Measurements from ENCODE around the gene C4orf50.
"Not testable (repeated sequence)": the region's sequence is repeated elsewhere in the genome, so short reads cannot be mapped to it uniquely, and the experiment has no call there.

The C4orf50 gene

DNA sequence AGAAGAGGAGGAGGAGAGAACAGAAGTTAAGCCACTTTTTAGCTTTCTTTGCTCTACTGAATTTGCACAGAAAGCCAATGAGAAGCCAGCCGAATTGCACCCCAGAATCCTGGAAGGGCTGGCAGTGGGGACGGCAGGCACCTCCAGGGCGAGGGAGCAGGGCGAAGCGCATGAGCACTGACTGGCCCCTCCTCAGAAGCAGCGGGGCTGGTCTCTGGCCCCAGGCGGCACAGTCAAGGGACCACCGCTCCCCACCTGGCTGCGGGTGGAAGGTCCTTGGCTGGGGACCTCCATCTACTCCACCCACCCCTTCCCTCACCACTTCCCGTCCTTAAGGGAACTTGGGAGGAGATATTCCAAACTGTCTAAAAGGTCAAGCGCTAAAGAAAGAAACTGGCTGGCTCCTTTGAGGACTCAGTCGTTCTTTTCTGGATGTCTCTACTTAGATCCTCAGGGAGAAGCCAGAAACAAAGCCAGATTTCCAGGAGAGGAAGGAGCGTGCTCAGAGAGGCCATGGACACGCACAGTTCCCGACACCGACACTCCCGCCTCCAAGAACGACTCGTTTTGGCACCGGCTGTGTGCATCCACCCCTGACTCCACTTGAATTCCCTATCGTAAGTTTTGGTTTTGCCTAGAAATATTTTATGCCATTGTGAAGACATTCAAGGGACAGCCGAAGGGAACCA, 65.8 kb downstream of the C4orf50 start:
- H3K4me3 ChIP-seq (ENCODE audit: low read length) = no peak overlapping the region
- TF ChIP-seq, protein P1, sequence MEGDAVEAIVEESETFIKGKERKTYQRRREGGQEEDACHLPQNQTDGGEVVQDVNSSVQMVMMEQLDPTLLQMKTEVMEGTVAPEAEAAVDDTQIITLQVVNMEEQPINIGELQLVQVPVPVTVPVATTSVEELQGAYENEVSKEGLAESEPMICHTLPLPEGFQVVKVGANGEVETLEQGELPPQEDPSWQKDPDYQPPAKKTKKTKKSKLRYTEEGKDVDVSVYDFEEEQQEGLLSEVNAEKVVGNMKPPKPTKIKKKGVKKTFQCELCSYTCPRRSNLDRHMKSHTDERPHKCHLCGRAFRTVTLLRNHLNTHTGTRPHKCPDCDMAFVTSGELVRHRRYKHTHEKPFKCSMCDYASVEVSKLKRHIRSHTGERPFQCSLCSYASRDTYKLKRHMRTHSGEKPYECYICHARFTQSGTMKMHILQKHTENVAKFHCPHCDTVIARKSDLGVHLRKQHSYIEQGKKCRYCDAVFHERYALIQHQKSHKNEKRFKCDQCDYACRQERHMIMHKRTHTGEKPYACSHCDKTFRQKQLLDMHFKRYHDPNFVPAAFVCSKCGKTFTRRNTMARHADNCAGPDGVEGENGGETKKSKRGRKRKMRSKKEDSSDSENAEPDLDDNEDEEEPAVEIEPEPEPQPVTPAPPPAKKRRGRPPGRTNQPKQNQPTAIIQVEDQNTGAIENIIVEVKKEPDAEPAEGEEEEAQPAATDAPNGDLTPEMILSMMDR (conservative IDR thresholded peaks at IDR 0.05; ENCODE audit: low read depth, low read length) = no peak
- no peak for DNase-seq (ENCODE audit: low read depth)

DNA sequence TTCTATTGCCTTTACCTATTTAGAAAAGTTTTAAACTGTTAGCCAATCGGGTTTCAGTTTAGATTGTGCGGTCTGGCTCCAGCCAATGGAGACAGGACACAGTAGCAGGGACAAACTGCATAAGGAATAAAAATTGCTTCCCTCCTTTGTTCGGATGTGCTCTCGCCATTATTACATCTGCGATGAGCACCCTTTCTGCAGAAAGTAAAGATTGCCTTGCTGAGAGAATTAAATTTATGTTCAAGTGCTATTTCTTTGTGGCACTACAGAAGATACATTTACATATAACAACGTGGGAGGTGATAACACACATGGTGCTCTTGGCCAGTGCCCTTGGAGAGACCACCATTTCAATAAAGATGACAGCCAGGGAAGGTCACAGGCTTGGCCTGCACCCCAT, 71.6 kb downstream of the C4orf50 start:
- DNase-seq (ENCODE audit: low read depth); H3K4me3 ChIP-seq (ENCODE audit: low read length): not testable (repeated sequence)

DNA sequence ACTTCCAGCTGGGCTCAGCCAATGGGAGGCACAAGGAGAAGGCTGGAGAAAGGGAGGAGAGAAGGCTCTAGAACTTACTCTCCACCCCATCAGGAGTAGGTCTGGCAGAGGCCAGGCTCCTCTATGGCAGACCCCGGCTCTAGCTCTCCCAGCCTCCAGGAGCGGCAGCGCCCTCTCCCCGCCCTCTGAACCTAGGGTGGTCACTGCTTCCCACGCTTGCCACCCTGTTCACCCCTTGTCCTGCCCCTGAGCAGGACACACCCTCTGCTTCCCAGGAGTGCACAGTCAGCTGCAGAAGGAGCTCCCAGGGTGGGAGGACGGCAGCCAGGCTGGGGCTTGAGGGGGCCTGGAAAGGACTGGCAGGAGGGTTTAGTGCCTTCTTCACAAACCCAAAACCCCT, 72.3 kb downstream of the C4orf50 start:
- DNase-seq (ENCODE audit: low read depth) = no peak
- H3K4me3 ChIP-seq (ENCODE audit: low read length) = no peak overlapping the region
- TF ChIP-seq, protein P1 (conservative IDR thresholded peaks at IDR 0.05; ENCODE audit: low read depth, low read length) = no peak

DNA sequence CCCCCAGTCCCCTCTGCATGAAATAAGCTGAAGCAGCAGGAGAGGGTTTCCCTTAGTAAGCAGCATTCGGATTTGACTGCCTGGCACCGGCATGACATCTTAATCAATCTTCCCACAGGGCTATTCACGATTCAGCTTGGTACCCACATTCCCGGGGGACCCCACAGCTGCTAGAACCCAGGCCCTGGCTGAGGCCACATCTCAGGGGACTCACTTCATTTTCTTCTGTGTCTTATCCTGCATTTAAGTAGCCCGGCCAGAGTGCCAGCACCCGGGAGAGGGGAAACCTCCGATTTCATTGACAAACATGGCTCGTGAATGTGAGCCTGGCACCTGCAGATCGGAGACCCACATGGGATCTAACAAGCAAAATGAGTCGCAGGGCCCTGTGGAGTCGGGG, 73.1 kb downstream of the C4orf50 start:
- TF ChIP-seq, protein P1 (conservative IDR thresholded peaks at IDR 0.05; ENCODE audit: low read depth, low read length) = no peak
- no peak overlapping the region for H3K4me3 ChIP-seq (ENCODE audit: low read length)
- DNase-seq (ENCODE audit: low read depth) = no peak

DNA sequence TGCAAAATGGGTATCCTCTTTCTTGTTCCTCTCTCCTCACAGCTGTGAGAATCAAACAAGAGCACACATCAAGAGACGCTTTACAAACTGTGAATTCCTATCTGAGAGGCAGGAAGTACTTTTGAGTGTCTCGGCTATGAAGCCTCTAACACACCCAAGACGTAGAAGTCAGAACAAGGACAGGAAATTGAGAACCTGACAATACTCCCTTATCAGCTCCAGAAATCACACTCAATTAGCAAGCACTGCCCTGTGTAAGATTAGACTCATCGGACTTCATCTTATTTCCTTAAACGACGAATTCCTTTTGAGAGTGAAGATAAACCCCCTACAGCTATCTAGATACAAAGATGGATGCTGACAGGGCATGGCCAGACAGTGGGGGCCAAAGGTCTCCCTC, 74.7 kb downstream of the C4orf50 start:
- no peak overlapping the region for H3K4me3 ChIP-seq (ENCODE audit: low read length)
- DNase-seq (ENCODE audit: low read depth) = no peak
- TF ChIP-seq, protein P1 (conservative IDR thresholded peaks at IDR 0.05; ENCODE audit: low read depth, low read length) = no peak

DNA sequence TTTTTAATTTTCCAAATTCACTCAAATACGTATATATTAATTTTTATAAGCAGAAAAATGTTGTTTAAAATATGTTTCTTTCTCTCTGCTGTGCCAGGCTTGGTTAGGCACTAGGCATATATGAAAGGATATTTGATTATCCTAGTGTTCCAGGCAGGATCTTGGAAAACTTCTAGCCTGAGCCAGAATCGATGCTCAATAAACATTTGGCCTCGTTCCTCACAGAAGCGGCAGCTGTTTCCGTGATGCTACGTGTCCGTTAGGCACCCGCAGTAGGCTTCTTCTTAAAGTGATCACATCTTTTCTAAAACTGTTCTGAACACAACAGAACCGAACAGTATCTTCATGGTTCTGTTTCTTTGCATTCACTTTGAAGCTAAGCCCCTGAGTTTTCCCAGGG, 75.3 kb downstream of the C4orf50 start:
- TF ChIP-seq, protein P1 (conservative IDR thresholded peaks at IDR 0.05; ENCODE audit: low read depth, low read length) = no peak
- H3K4me3 ChIP-seq (ENCODE audit: low read length) = no peak overlapping the region
- no peak for DNase-seq (ENCODE audit: low read depth)

DNA sequence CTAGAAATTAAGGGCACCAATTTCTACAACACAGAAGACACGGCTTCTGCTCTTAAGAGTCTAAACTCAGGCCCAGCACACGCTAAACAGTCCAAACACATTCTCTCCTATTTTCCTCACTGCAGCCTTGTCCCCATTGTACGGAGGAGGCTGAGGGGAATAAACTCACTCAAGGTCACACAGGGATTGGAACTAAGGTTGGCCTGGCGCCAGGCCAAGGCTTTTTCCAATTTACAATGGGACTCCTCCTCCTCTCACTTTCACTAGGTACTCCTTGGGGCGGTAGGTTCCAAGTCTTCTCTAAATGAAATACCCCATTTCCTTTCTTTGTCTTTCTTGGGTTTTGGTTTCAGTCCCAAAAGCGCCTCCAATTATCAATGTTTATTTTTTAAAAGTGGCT, 76.6 kb downstream of the C4orf50 start:
- no peak overlapping the region for H3K4me3 ChIP-seq (ENCODE audit: low read length)
- TF ChIP-seq, protein P1 (conservative IDR thresholded peaks at IDR 0.05; ENCODE audit: low read depth, low read length) = no peak
- no peak for DNase-seq (ENCODE audit: low read depth)
